GM23338 (cell line): ENCODE measurements around the gene LRP10. TPM values are rescaled to one million over a fixed set of nuclear protein-coding genes. Genes with fewer than 3 reads are reported as not detected.

Experiments used
- ATAC-seq: fragments of 200-7000 bp; cut with Tn5 transposase; 3 replicates; pipeline ENCODE4 v1.9.1; 2020
- DNase-seq: peaks from one replicate; pipeline ENCODE4 v3.0.0-alpha.2; 2015; ENCODE audit warnings: low spot score
- H2AFZ ChIP-seq: fragments of 200-600 bp; sonication (generic); 2 replicates; pipeline ENCODE4 v1.8.0; 2016; ENCODE audit warnings: antibody characterized with exemption, mild to moderate bottlenecking, moderate library complexity
- H3F3A ChIP-seq: fragments of 200-600 bp; sonication (generic); replicated peaks from 2 replicates; pipeline ENCODE4 v1.8.0; 2017; ENCODE audit warnings: antibody characterized with exemption, mixed run types, low read depth
- H3K27ac ChIP-seq: fragments of 200-600 bp; sonication (generic); 2 replicates; pipeline ENCODE4 v1.6.1; 2016; ENCODE audit warnings: low read depth
- H3K27me3 ChIP-seq: fragments of 200-600 bp; sonication (generic); 2 replicates; pipeline ENCODE4 v1.8.0; 2016; ENCODE audit warnings: mild to moderate bottlenecking, mixed run types, moderate library complexity; ENCODE audit not compliant: insufficient read depth
- H3K36me3 ChIP-seq: fragments of 200-600 bp; sonication (generic); 2 replicates; pipeline ENCODE4 v1.8.0; 2016; ENCODE audit warnings: mild to moderate bottlenecking; ENCODE audit not compliant: insufficient read depth
- H3K4me1 ChIP-seq: fragments of 200-600 bp; sonication (generic); 2 replicates; pipeline ENCODE4 v1.8.0; 2016; ENCODE audit warnings: mild to moderate bottlenecking, moderate library complexity; ENCODE audit not compliant: insufficient read depth
- H3K4me2 ChIP-seq: fragments of 200-600 bp; sonication (generic); 2 replicates; pipeline ENCODE4 v1.7.1; 2017; ENCODE audit warnings: mixed run types
- H3K4me3 ChIP-seq: fragments of 200-600 bp; sonication (generic); 2 replicates; pipeline ENCODE4 v1.6.1; 2016; ENCODE audit warnings: mixed run types
- H3K79me2 ChIP-seq: fragments of 200-600 bp; sonication (generic); replicated peaks from 2 replicates; pipeline ENCODE4 v1.8.0; 2017; ENCODE audit warnings: mild to moderate bottlenecking; ENCODE audit not compliant: insufficient read depth
- H3K9me2 ChIP-seq: fragments of 200-600 bp; sonication (generic); 2 replicates; pipeline ENCODE4 v1.8.0; 2017; ENCODE audit not compliant: insufficient read depth
- H4K20me1 ChIP-seq: fragments of 200-600 bp; sonication (generic); replicated peaks from 2 replicates; pipeline ENCODE4 v1.8.0; 2017; ENCODE audit warnings: mild to moderate bottlenecking; ENCODE audit not compliant: insufficient read depth
- H3K27ac Mint-ChIP-seq: 2 replicates; pipeline ENCODE4 v1.8.0; 2020; ENCODE audit warnings: inconsistent platforms, mild to moderate bottlenecking, moderate library complexity, mixed read lengths
- H3K27me3 Mint-ChIP-seq: 3 replicates; pipeline ENCODE4 v1.8.0; 2022; ENCODE audit warnings: low read depth, mild to moderate bottlenecking, moderate library complexity, mixed read lengths, inconsistent platforms; ENCODE audit not compliant: insufficient read depth, poor library complexity
- H3K36me3 Mint-ChIP-seq: 3 replicates; pipeline ENCODE4 v1.8.0; 2021; ENCODE audit warnings: low read depth, mild to moderate bottlenecking, inconsistent platforms, moderate library complexity, mixed read lengths
- H3K4me1 Mint-ChIP-seq: 3 replicates; pipeline ENCODE4 v1.8.0; 2020; ENCODE audit warnings: mild to moderate bottlenecking, inconsistent platforms, mixed read lengths
- H3K4me3 Mint-ChIP-seq: 3 replicates; pipeline ENCODE4 v1.8.0; 2021; ENCODE audit warnings: moderate library complexity, mild to moderate bottlenecking, inconsistent platforms, mixed read lengths
- H3K9me3 Mint-ChIP-seq: 3 replicates; pipeline ENCODE4 v1.8.0; 2020; ENCODE audit warnings: moderate library complexity, mild to moderate bottlenecking, inconsistent platforms, mixed read lengths
- CREB1 ChIP-seq: fragments of 250-450 bp; sonication (Bioruptor Pico); IDR thresholded peaks from 2 replicates; pipeline ENCODE4 v1.5.0; 2020; ENCODE audit warnings: low read depth, mild to moderate bottlenecking, moderate library complexity
- EZH2phosphoT487 ChIP-seq: fragments of 200-600 bp; sonication (generic); IDR thresholded peaks from one replicate; pipeline ENCODE4 v1.8.1; 2018; ENCODE audit warnings: antibody characterized with exemption; ENCODE audit not compliant: unreplicated experiment
- NANOG ChIP-seq: IDR thresholded peaks from 2 replicates; pipeline ENCODE4 v1.6.1; 2016; ENCODE audit warnings: antibody characterized with exemption, borderline replicate concordance
- STAT1 ChIP-seq: IDR thresholded peaks from one replicate; pipeline ENCODE4 v1.6.1; 2016; ENCODE audit warnings: antibody characterized with exemption; ENCODE audit not compliant: unreplicated experiment
- polyA plus RNA-seq: library from polyadenylated mRNA; unstranded; fragments of >200 nt; fragmentation: Nextera tagmentation; extraction: Ambion mirVana; gene quantifications from 2 replicates; pipeline ENCODE4 v1.2.1, GENCODE V29; 2016
- total RNA-seq: library from RNA; depleted of rRNA; stranded (reverse); fragments of >200 nt; shearing (Covaris generic); gene quantifications from 2 replicates; pipeline ENCODE4 v1.2.3, GENCODE V29; 2014
- TF ChIP-seq, protein P1 (sequence below), 2 experiments: fragments of 200-600 bp in 1 of 2; sonication (generic) in 1 of 2; conservative IDR thresholded peaks; 2 replicates each; pipeline versions ENCODE4 v1.5.1 to v1.6.1; 2016 to 2017; ENCODE audit warnings: antibody characterized with exemption in 2 of 2, low read depth in 2 of 2, mild to moderate bottlenecking in 2 of 2, moderate library complexity in 1 of 2
- TF ChIP-seq, protein P2 (sequence below): fragments of 250-450 bp; sonication (Bioruptor Pico); IDR thresholded peaks from 2 replicates; pipeline ENCODE4 v1.5.0; 2020; ENCODE audit warnings: mild to moderate bottlenecking, moderate library complexity

LRP10 gene
- total and polyA plus RNA-seq, 2 experiments from 2014 or later: 6.4 to 18.1 TPM

DNA sequence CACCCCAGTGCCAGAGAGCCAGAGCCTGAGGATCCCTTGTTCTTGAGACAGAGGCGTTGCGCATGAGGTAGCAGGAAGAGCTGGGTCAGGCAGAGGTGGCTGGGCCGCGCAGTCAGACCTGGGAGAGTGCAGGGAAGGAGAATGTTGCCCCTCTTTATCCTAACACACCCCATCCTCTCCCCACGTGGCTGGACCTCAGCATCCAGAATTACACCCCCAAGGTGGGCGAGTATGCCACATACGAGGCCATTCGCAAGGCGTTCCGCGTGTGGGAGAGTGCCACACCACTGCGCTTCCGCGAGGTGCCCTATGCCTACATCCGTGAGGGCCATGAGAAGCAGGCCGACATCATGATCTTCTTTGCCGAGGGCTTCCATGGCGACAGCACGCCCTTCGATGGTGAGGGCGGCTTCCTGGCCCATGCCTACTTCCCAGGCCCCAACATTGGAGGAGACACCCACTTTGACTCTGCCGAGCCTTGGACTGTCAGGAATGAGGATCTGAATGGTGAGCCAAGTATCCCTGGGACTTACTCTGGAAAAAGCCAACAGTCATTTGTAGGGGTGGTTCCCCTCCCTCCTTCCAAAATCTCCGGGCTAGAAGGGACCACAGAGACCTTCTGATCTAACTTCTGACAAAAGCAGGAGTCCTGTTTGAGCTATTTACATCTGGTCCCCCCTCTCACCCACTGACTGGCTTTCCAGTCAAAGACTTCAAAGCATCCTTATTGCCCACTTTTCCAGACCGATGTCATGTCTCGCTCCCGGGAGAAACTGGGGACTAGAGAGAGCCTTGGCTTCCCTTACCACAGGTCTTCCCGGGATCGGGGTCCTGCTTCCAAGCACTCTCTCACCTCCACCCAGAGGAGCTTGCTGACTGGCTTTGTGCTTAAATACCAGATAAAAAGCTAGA, 29.1 kb upstream of the LRP10 start:
- Histone ChIP-seq H3K9me2 (no peaks in the 10 kb centered on the region), H3K79me2 (peaks cover 20% of the 10 kb centered on the region), H3K4me2 (no peak overlapping the region), H3K4me1 (peaks cover 14% of the 10 kb centered on the region; the same call in 1 of the 2 replicates), H3K4me3 (no peak overlapping the region), H4K20me1 (no peaks in the 10 kb centered on the region), H3F3A (0 out of 2 replicates have a peak, but pooled peaks cover 6% of the 10 kb centered on the region), H2AFZ (no peak overlapping the region), H3K27me3 (no peaks in the 10 kb centered on the region), H3K27ac (no peak overlapping the region), H3K36me3 (no peaks in the 10 kb centered on the region; the same call in 1 of the 2 replicates)
- peaks cover 28% of the 10 kb centered on the region for H3K4me1 Mint-ChIP-seq
- no peak for DNase-seq
- peaks cover 14% of the 10 kb centered on the region for H3K27me3 Mint-ChIP-seq
- peaks cover 49% of the 10 kb centered on the region for H3K36me3 Mint-ChIP-seq
- H3K27ac Mint-ChIP-seq: no peak overlapping the region
- no peak for TF ChIP-seq CREB1 (CRISPR knock-in tag)
- TF ChIP-seq, protein P1, sequence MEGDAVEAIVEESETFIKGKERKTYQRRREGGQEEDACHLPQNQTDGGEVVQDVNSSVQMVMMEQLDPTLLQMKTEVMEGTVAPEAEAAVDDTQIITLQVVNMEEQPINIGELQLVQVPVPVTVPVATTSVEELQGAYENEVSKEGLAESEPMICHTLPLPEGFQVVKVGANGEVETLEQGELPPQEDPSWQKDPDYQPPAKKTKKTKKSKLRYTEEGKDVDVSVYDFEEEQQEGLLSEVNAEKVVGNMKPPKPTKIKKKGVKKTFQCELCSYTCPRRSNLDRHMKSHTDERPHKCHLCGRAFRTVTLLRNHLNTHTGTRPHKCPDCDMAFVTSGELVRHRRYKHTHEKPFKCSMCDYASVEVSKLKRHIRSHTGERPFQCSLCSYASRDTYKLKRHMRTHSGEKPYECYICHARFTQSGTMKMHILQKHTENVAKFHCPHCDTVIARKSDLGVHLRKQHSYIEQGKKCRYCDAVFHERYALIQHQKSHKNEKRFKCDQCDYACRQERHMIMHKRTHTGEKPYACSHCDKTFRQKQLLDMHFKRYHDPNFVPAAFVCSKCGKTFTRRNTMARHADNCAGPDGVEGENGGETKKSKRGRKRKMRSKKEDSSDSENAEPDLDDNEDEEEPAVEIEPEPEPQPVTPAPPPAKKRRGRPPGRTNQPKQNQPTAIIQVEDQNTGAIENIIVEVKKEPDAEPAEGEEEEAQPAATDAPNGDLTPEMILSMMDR (conservative IDR thresholded peaks at IDR 0.05; ENCODE audit: low read depth in 2 of 2): no peak
- TF ChIP-seq EZH2phosphoT487: no peak
- TF ChIP-seq STAT1: no peak
- no peak for TF ChIP-seq NANOG
- TF ChIP-seq, protein P2, sequence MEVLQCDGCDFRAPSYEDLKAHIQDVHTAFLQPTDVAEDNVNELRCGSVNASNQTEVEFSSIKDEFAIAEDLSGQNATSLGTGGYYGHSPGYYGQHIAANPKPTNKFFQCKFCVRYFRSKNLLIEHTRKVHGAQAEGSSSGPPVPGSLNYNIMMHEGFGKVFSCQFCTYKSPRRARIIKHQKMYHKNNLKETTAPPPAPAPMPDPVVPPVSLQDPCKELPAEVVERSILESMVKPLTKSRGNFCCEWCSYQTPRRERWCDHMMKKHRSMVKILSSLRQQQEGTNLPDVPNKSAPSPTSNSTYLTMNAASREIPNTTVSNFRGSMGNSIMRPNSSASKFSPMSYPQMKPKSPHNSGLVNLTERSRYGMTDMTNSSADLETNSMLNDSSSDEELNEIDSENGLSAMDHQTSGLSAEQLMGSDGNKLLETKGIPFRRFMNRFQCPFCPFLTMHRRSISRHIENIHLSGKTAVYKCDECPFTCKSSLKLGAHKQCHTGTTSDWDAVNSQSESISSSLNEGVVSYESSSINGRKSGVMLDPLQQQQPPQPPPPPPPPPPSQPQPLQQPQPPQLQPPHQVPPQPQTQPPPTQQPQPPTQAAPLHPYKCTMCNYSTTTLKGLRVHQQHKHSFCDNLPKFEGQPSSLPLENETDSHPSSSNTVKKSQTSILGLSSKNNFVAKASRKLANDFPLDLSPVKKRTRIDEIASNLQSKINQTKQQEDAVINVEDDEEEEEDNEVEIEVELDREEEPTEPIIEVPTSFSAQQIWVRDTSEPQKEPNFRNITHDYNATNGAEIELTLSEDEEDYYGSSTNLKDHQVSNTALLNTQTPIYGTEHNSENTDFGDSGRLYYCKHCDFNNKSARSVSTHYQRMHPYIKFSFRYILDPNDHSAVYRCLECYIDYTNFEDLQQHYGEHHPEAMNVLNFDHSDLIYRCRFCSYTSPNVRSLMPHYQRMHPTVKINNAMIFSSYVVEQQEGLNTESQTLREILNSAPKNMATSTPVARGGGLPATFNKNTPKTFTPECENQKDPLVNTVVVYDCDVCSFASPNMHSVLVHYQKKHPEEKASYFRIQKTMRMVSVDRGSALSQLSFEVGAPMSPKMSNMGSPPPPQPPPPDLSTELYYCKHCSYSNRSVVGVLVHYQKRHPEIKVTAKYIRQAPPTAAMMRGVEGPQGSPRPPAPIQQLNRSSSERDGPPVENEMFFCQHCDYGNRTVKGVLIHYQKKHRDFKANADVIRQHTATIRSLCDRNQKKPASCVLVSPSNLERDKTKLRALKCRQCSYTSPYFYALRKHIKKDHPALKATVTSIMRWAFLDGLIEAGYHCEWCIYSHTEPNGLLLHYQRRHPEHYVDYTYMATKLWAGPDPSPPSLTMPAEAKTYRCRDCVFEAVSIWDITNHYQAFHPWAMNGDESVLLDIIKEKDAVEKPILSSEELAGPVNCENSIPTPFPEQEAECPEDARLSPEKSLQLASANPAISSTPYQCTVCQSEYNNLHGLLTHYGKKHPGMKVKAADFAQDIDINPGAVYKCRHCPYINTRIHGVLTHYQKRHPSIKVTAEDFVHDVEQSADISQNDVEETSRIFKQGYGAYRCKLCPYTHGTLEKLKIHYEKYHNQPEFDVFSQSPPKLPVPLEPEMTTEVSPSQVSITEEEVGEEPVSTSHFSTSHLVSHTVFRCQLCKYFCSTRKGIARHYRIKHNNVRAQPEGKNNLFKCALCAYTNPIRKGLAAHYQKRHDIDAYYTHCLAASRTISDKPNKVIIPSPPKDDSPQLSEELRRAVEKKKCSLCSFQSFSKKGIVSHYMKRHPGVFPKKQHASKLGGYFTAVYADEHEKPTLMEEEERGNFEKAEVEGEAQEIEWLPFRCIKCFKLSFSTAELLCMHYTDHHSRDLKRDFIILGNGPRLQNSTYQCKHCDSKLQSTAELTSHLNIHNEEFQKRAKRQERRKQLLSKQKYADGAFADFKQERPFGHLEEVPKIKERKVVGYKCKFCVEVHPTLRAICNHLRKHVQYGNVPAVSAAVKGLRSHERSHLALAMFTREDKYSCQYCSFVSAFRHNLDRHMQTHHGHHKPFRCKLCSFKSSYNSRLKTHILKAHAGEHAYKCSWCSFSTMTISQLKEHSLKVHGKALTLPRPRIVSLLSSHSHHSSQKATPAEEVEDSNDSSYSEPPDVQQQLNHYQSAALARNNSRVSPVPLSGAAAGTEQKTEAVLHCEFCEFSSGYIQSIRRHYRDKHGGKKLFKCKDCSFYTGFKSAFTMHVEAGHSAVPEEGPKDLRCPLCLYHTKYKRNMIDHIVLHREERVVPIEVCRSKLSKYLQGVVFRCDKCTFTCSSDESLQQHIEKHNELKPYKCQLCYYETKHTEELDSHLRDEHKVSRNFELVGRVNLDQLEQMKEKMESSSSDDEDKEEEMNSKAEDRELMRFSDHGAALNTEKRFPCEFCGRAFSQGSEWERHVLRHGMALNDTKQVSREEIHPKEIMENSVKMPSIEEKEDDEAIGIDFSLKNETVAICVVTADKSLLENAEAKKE: no peak
- H3K9me3 Mint-ChIP-seq: no peaks in the 10 kb centered on the region
- no peak for ATAC-seq
- H3K4me3 Mint-ChIP-seq: no peak overlapping the region
